ES-I3 (cell line): ENCODE data around the gene C13orf42.
"Not testable (repeated sequence)": the region's sequence is repeated elsewhere in the genome, so short reads cannot be mapped to it uniquely, and the experiment has no call there.

ENCODE experiments used
- H3K36me3 ChIP-seq: 2 replicates; pipeline ENCODE4 v1.6.1; 2013; ENCODE audit warnings: mild to moderate bottlenecking, low read length, control low read depth, moderate library complexity; ENCODE audit not compliant: insufficient read depth
- H3K4me1 ChIP-seq: 2 replicates; pipeline ENCODE4 v1.6.1; 2013; ENCODE audit warnings: mild to moderate bottlenecking, control low read depth, low read length; ENCODE audit not compliant: insufficient read depth
- H3K9ac ChIP-seq: 2 replicates; pipeline ENCODE4 v1.6.1; 2013; ENCODE audit warnings: low read depth, mild to moderate bottlenecking, low read length, moderate library complexity
- H3K9me3 ChIP-seq: 2 replicates; pipeline ENCODE4 v1.6.1; 2013; ENCODE audit warnings: mild to moderate bottlenecking, low read length, moderate library complexity; ENCODE audit not compliant: control insufficient read depth, insufficient read depth

C13orf42 gene

GRCh38 chr13:51105046-51105445, 6.0 kb downstream of the C13orf42 start:
- Histone ChIP-seq H3K9ac (no peak overlapping the region), H3K9me3 (no peaks in the 10 kb centered on the region), H3K4me1 (no peaks in the 10 kb centered on the region), H3K36me3 (no peaks in the 10 kb centered on the region; the same call in none of the 2 replicates)

DNA sequence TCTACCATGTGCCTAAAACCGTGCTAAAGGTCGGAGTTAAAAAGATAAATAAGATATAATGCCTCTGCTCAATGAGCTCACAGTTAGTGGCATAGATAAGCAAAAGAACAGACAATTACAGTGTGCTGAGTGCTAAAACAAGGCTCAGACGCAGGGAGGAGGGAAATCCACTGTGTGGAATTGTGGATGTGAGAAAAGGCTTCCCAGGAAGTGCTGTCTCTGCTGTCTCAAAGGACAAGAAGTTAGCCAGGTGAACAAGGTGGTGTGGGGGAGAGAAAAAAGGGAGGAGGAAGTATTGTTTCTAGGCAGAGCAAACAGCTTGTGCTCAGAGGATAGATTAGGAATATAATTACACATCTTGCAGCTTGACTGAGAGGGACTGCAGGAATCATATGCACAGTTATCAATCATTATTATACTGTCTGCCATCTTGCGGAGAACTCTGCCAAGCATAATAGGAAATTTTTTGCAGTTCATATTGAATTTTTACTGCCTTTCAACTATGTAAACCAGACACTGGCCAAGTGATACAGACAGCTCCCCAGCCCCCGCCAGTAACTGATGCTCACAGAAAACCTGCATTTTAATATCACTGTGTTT, 9.3 kb downstream of the C13orf42 start:
- Histone ChIP-seq H3K9me3 (no peaks in the 10 kb centered on the region), H3K4me1 (peaks cover 9% of the 10 kb centered on the region), H3K36me3 (no peaks in the 10 kb centered on the region; the same call in 1 of the 2 replicates), H3K9ac (no peak overlapping the region)

DNA sequence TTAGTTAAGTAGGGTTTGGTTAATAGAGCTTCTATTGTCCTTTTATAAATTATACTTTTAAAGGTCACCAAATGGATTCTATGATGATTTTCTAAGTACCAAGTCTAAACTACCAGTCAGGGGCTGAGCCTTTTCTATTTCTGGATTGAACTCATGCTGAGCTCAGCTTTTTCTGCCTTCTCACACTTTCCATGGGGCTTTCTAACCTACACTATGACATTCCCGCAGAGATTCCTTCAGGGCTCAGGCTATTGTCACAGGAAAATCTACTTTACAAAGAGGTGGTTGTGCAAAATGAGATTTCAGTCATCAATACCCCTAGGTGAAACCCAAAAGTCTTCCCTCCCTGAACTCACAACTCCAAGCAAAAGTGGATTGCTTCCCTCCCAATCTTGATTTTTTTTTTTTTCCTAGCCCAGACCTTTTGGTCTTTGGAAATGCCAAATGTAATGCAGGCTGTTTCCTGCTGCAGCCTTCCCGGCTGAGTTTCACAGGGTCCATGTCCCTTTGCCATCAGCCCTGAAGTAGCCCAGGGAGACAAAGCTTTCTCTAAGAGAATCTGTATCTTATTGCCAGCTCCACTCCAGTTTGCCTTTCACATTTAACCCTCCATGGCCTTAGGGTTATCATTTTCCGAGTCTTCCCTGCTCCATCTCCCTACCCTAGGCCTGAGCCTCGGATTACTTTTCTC, 13.6 kb downstream of the C13orf42 start:
- H3K9me3 ChIP-seq = no peaks in the 10 kb centered on the region
- H3K9ac ChIP-seq = no peak overlapping the region
- H3K36me3 ChIP-seq = 0 out of 2 replicates have a peak, but pooled peaks cover 2% of the 10 kb centered on the region
- H3K4me1 ChIP-seq = peaks cover 9% of the 10 kb centered on the region

DNA sequence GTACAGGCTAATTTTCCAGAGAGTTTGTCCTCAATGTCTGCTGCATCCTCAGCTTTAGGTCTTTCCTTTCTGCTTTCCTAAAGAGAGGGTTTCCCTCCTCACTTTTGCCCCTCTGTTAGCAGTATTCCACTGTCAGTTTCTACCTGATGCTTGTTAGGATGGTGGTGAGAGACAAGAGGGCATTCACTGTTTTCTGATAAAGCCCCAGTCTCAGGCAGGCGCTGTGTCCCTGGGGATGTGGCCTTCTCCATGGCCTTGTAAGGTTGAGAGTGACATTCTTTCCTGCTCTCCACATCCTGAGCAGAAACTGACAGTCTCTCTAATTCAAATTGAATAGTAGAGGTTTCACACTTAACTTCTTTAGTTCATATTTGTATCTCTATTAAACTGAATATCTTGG, 14.9 kb downstream of the C13orf42 start:
- peaks cover 9% of the 10 kb centered on the region for H3K4me1 ChIP-seq
- 0 out of 2 replicates have a peak, but pooled peaks cover 2% of the 10 kb centered on the region for H3K36me3 ChIP-seq
- H3K9ac ChIP-seq = no peak overlapping the region
- no peaks in the 10 kb centered on the region for H3K9me3 ChIP-seq

DNA sequence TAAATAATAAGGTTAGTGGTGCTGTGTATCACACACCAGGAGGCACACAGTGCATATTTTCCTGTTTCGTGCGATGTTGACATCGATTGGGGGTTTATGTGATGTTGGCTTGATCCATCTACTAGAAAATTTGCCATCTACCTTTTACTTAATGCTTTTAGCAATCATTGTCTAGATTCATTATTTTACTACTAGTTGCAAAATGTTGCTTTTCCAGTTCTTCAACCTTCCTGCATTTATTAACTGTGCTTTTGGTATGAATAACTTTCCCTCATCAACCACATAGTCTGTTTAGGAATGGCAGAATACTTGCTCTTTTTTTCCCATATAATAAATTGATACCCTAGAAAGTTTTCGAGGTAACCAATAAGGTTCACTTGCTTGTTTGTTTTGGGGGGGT, 17.5 kb downstream of the C13orf42 start:
- Histone ChIP-seq H3K9ac (no peak overlapping the region), H3K36me3 (0 out of 2 replicates have a peak, but pooled peaks cover 2% of the 10 kb centered on the region), H3K4me1 (peaks cover 9% of the 10 kb centered on the region), H3K9me3 (no peaks in the 10 kb centered on the region)

DNA sequence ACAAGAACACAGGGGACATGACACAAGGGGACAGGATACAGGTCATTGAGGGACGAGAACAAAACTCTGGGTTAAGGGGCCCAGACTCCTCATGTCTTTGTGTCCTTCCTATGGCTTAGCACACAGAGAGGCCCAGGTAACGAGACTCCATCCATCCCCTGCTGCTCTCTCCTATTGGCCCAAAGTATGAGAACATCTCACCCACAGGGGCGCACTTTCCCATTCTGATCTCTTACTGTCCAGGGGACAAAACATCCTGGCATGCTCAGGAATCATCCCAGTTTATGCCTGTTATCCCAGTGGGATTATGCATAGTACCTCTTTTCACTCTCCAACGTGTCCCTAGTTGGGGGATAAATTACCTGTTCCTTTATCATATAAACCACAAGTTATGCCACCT, 19.2 kb downstream of the C13orf42 start:
- Histone ChIP-seq H3K4me1 (no peaks in the 10 kb centered on the region), H3K36me3 (peaks cover 5% of the 10 kb centered on the region; the same call in 1 of the 2 replicates), H3K9ac (no peak overlapping the region), H3K9me3 (no peaks in the 10 kb centered on the region)

GRCh38 chr13:51083706-51084105, 27.4 kb downstream of the C13orf42 start:
- peaks cover 13% of the 10 kb centered on the region; the same call in 1 of the 2 replicates for H3K36me3 ChIP-seq
- peaks cover 7% of the 10 kb centered on the region; the same call in 1 of the 2 replicates for H3K9me3 ChIP-seq
- no peaks in the 10 kb centered on the region for H3K4me1 ChIP-seq
- no peak overlapping the region for H3K9ac ChIP-seq

- not testable (repeated sequence) for H3K9me3 ChIP-seq, H3K9ac ChIP-seq, H3K36me3 ChIP-seq, H3K4me1 ChIP-seq
Observed at GRCh38 chr13:51080478-51081065, 30.5 kb downstream of the C13orf42 start.

GRCh38 chr13:51071493-51071892, 39.6 kb downstream of the C13orf42 start:
- no peak overlapping the region for H3K9ac ChIP-seq
- H3K9me3 ChIP-seq = no peaks in the 10 kb centered on the region
- no peaks in the 10 kb centered on the region for H3K36me3 ChIP-seq
- 0 out of 2 replicates have a peak, but pooled peaks cover 3% of the 10 kb centered on the region for H3K4me1 ChIP-seq

DNA sequence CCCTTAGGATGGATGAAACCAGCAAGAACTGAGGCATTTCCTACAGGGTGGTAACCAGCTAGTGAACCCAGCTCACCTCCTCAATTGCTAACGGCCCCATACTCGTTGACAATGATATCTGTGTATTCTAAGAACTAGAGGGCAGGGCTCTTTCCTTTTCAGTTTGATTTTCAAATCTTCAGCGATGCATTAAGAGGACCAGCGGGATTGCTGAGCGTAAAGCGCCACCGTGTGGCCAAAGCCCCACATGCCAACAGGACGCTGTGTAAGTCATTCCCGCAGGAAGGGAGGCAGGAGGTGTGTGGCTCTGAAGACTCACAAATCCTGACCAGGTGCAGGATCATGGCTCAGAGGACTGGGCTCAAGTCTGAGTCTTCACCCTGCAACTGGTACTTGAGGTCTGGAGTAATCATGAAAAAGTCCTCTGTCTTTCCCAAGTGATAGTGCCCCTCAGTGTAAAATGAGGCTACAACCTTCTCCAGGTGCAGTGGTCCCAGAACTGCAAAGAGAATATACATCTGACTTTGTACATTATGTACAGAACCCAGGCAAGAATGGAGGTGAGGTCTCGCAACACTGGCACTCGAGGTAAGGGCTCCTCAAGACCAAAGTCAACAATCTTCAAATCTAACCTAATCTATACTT, 40.9 kb downstream of the C13orf42 start:
- H3K9ac ChIP-seq = no peak overlapping the region

GRCh38 chr13:51068501-51068900, 42.6 kb downstream of the C13orf42 start:
- Histone ChIP-seq H3K36me3 (no peaks in the 10 kb centered on the region), H3K9ac (no peak overlapping the region), H3K4me1 (0 out of 2 replicates have a peak, but pooled peaks cover 3% of the 10 kb centered on the region), H3K9me3 (no peaks in the 10 kb centered on the region)

More for the DNA sequence above, 40.9 kb downstream of the C13orf42 start:
- Histone ChIP-seq H3K36me3 (no peaks in the 10 kb centered on the region), H3K9me3 (no peaks in the 10 kb centered on the region), H3K4me1 (0 out of 2 replicates have a peak, but pooled peaks cover 3% of the 10 kb centered on the region)

DNA sequence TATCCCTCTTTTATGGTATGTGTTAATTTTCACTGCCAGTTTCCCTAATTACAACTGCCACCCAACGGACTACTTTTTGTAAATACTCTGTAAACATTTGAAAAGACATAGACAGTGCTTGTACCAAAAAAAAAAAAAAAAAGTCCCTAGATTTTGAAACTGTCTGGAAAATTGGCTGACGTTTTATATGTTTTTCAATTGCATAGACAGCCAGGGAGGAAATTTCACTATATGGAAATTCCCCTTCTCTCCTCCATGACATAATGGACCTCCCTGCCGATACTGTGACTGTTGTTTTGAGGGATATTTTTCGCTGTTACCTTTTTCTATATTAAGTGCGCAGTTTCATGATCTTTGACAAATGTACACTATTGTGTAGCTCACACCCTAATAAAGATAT, 43.4 kb downstream of the C13orf42 start:
- H3K36me3 ChIP-seq = no peaks in the 10 kb centered on the region

DNA sequence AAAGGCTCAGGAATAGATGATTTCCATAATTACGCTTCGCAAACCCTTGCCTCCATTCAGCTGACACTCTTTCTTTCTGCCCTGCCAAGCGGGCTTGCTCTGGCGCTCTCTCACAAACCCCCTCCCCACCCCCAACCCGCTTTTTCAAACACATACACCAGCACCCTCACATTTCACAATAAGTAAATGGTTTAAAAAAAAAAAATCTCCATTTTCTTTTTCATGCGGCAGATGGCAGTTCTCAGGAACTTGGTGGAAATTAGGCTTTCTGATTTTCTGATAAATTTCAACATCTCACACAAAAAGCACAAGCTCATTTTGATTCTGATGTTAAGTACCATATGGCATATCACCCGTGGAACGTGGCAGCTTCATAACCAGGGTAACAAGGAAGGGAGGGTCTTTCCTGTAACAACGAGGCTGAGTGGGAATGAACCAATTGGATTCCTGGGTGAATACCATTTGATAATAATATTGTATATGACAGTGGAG, 43.8 kb downstream of the C13orf42 start:
- Histone ChIP-seq H3K36me3 (no peaks in the 10 kb centered on the region), H3K9me3 (no peaks in the 10 kb centered on the region), H3K4me1 (0 out of 2 replicates have a peak, but pooled peaks cover 3% of the 10 kb centered on the region), H3K9ac (no peak overlapping the region)

More for the DNA sequence above, 43.4 kb downstream of the C13orf42 start:
- Histone ChIP-seq H3K9ac (no peak overlapping the region), H3K4me1 (0 out of 2 replicates have a peak, but pooled peaks cover 3% of the 10 kb centered on the region), H3K9me3 (no peaks in the 10 kb centered on the region)
